ENCODE data around the gene APOBEC4.
A peak's percentile ranks its signal among the peaks of the same experiment; 100 is the strongest.

Gene APOBEC4

DNA sequence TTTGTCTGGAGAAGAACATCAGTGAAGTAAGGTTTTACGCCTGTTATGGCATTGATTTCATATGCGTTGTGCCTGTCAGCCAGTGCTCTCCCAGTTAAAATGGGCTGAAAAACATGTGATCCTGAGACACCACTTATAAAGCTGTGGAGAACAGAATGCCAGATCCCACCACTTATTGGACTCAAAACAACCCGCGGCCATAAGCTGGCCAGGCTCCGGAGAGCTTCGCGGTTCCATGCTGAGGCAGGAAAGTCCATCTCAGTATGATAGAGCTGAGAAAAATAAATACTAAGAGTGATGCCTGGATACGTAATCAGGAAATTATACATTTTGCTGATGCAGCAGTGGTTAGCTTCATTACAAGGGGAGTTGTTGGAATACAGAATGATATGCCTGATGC lies 5.1 kb downstream of the APOBEC4 start:
- no peak overlapping the region for H3K4me3 Mint-ChIP-seq
- H3K27ac Mint-ChIP-seq = no peak overlapping the region
- H3K27me3 Mint-ChIP-seq = no peaks in the 10 kb centered on the region
- H3K9me3 Mint-ChIP-seq = no peaks in the 10 kb centered on the region
- peaks cover 21% of the 10 kb centered on the region for H3K4me1 Mint-ChIP-seq
- no peaks in the 10 kb centered on the region for H3K36me3 Mint-ChIP-seq

DNA sequence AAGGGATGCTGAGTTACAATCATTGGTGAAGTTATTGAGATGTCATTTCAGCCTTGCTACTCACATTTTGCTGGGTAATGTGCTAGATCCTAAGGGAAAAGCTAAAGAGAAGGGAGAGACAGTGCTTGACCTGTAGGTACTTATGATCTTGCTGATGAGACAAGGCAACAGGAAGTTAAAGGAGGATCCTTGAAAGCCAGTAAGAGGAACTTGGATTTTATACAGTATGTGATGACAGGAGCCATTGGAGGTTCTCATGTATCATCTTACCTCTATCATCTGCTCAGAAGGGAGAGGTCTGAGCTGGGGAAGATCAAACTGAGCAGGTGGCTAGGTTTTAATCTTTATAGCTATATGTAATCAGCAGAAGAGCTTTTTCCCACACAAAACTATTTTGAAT lies 6.3 kb downstream of the APOBEC4 start:
- no peak overlapping the region for H3K27ac Mint-ChIP-seq
- no peaks in the 10 kb centered on the region for H3K9me3 Mint-ChIP-seq
- H3K4me1 Mint-ChIP-seq = peaks cover 8% of the 10 kb centered on the region

DNA sequence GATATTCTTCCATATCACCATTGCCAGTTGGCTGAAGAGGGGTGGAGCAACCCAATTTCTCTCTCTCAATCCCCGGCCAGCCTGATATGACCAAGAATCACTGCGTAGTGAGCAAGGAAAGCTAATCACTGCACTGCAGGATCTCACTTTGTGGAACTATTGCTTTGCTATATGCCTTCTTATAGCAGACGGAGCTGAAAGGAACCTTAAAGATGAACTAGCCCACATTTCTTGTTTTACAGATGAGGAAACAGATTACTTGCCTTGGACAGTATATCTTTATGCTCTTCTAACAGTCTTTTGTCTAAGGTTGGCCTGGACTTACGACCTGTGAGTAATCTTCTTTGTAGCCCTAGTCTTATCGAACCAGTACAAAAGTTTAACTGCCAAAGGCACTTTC lies 7.6 kb downstream of the APOBEC4 start:
- H3K36me3 Mint-ChIP-seq = no peaks in the 10 kb centered on the region
- no peaks in the 10 kb centered on the region for H3K9me3 Mint-ChIP-seq
- H3K4me3 Mint-ChIP-seq = no peak overlapping the region
- no peaks in the 10 kb centered on the region for H3K27me3 Mint-ChIP-seq
- no peak overlapping the region for H3K27ac Mint-ChIP-seq
- no peaks in the 10 kb centered on the region for H3K4me1 Mint-ChIP-seq

More for the DNA sequence above, 6.3 kb downstream of the APOBEC4 start:
- Mint-ChIP-seq H3K4me3 (no peak overlapping the region), H3K27me3 (no peaks in the 10 kb centered on the region), H3K36me3 (no peaks in the 10 kb centered on the region)

DNA sequence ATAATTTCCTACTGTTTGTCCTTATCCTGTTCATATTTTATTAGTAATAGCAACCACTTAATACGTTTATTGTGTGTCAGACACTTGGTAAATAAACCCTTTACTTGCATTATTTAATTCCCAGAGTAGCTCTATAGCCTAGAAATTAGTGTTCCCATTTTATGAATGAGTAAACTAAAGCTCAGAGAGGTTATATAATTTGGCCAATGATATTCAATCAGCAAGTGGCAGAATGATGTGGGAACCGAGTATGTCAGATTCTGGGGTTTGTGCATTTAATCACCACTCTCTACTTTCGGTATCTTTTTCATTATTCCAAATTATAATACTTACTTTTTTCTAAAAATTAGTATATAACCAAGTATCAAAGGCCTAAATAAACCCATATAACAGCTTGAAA lies 10.9 kb downstream of the APOBEC4 start:
- Mint-ChIP-seq H3K27ac (no peak overlapping the region), H3K4me3 (no peak overlapping the region), H3K9me3 (no peaks in the 10 kb centered on the region), H3K4me1 (peaks cover 2% of the 10 kb centered on the region), H3K36me3 (no peaks in the 10 kb centered on the region), H3K27me3 (no peaks in the 10 kb centered on the region)

DNA sequence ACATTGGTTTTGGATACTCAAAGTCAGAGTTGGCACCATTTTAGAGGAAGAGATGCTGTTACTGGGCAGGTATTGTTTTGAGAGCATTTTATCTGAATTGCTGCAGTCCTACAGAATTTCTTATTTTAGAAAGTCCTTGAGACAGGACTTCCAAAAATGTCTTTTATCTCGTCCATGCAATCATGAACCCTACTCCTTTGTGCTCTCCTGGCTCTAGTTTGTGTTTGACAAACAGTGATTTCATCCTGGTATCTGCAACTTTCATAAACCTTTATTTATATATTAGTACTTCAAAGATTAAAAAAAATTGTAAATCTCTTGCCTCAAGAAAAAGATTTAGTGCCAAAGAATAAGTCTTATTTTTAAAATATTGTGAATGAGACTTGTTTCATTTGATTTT lies 12.9 kb downstream of the APOBEC4 start:
- Mint-ChIP-seq H3K4me1 (peaks cover 15% of the 10 kb centered on the region), H3K4me3 (no peak overlapping the region), H3K9me3 (no peaks in the 10 kb centered on the region), H3K27me3 (no peaks in the 10 kb centered on the region), H3K36me3 (peaks cover 3% of the 10 kb centered on the region), H3K27ac (no peak overlapping the region)

DNA sequence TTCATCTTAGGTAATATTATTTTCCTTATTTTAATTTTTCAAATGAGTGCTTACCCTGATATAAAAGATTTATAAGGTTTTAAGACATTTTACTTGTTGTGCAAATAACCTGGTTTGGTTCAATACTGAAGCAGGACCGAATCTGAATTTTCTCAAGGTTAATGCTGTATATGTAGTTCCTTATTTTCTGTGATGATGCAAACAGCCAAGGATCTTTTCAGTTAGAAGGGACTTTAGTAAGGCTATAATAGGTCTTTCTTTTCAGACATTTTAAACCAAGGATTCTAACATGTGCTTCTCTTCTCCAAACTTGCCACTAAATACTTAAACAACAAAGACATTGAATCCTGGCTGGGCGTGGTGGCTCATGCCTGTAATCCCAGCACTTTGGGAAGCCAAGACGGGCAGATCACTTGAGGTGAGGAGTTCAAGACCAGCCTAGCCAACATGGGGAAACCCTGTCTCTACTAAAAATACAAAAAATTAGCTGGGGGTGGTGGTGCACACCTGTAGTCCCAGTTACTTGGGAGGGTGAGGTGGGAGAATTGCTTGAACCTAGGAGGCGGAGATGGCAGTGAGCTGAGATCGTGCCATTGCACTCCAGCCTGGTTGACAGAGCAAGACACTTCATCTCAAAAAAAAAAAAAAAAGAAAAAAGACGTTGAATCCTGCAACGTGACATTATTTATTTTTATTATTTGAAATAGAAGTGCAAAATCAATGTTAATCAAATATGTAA lies 14.3 kb downstream of the APOBEC4 start:
- Mint-ChIP-seq H3K27ac (no peak overlapping the region), H3K9me3 (no peaks in the 10 kb centered on the region), H3K27me3 (no peaks in the 10 kb centered on the region), H3K4me3 (no peak overlapping the region), H3K4me1 (peaks cover 16% of the 10 kb centered on the region), H3K36me3 (peaks cover 3% of the 10 kb centered on the region)

DNA sequence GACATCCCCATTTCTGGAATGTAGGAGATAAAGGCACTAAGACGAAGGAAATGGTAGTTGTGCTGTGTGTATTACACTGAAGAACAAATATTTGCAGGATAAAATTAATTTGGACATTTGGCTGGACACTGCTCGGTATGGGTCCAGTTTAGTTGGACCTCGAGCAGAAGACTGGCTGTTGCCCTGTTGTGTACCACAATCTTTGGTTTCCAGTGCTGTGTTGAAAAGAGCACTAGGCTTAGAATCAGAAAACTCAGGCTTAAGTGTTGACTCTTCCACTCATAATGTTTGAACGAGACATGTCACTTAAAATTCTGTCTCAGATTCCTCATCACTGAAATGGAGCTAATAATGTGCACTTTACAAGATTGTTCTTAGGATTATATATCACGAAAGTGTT lies 16.3 kb downstream of the APOBEC4 start:
- Mint-ChIP-seq H3K27ac (no peak overlapping the region), H3K27me3 (no peaks in the 10 kb centered on the region), H3K4me1 (peaks cover 33% of the 10 kb centered on the region), H3K4me3 (peak overlapping the region; percentile 100), H3K9me3 (no peaks in the 10 kb centered on the region), H3K36me3 (peaks cover 6% of the 10 kb centered on the region)

DNA sequence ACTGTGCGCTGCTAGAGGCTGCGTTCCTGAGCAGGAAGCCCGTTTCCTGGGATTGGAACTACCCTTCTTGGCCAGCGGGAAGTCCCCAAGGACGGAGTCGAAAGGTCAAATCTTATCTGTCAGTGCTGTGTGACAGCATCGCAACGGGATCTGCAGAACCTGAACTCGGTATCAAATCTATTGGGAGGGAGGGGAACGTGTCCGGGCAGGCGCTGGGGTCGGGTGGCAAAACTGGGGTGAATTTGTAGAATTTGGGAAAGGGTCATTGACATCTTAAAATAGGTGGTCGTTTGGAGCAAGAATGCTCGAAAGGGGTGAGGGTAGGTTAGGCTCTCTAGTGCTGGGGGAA lies 16.8 kb downstream of the APOBEC4 start:
- Mint-ChIP-seq H3K9me3 (no peaks in the 10 kb centered on the region), H3K4me1 (peaks cover 37% of the 10 kb centered on the region), H3K27ac (peak overlapping the region; percentile 99), H3K4me3 (peak overlapping the region; percentile 100), H3K27me3 (no peaks in the 10 kb centered on the region), H3K36me3 (peaks cover 6% of the 10 kb centered on the region)

DNA sequence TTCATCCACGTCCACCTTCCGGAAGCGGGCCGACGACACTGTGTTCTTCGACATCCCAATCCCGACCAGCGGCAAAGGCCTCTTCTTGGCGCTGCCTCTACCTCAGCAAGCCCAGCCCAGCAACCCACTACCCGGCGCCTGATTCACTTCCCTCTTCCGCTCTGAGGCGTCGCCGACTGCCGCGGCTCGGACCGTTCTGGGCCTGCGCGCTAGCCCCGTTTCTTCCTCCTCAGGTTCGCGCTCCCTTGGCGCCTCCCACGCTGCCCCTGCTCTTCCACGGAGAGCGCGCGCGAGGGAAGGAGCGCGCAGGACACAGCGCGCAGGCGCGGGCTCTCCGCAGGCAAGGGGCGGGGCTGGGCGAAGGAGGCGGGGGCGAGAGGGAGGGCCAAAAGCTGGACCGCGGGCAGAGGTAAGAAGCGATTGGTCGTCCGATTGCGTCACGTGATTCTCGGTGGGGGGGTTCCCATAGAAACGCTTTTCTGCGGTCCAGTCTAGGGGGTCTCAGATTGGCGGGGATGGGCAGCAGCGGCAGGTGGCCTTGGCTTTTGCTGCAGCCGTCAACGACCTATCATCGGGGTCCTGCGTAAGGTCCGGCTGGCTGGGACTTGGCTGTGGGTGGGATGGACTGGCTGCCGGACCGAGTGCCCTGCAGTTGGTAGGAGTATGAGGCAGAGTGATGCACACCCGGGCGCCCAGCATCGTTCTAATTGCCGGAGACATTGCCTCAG lies 17.3 kb downstream of the APOBEC4 start, which contains the start of gene ARPC5:
Gene ARPC5, minus strand, starts transcription at position 178 of the 728 bp plus-strand sequence. Its CDS starts 124 bp downstream, at position 54.
- Mint-ChIP-seq H3K36me3 (peaks cover 8% of the 10 kb centered on the region), H3K27ac (peak within 1 kb of the TSS; percentile 99), H3K4me3 (peak within 1 kb of the TSS; percentile 100), H3K9me3 (no peaks in the 10 kb centered on the region), H3K27me3 (no peaks in the 10 kb centered on the region), H3K4me1 (peaks cover 41% of the 10 kb centered on the region)

DNA sequence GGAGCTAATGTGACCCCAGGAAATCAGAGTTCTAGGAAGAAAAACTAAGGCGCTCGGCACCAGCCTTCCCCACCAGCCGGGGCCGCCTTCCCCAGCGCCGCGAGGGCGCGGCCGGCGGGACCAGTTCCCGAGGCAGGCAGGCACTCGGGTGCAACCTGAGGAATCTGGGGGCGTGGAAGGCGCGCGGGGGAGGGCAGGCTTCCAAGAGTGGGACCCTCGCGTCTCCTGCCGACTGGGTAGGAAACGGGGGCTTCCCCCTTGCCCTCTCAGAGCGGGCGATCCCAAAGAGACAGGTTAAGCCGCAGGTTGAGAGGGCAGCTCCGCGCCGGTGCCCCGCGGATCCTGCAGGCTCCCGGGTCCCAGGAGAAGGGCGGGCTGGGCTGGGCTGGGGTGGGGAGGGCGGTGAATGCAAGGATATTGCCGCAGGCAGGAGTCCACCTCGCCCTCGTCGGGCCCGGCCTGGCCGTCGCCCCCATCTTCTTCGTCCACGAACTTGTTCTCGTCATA lies 18.0 kb downstream of the APOBEC4 start:
- Mint-ChIP-seq H3K36me3 (peaks cover 12% of the 10 kb centered on the region), H3K4me1 (peaks cover 47% of the 10 kb centered on the region), H3K27ac (peak overlapping the region; percentile 99), H3K4me3 (peak overlapping the region; percentile 100), H3K27me3 (no peaks in the 10 kb centered on the region), H3K9me3 (no peaks in the 10 kb centered on the region)

DNA sequence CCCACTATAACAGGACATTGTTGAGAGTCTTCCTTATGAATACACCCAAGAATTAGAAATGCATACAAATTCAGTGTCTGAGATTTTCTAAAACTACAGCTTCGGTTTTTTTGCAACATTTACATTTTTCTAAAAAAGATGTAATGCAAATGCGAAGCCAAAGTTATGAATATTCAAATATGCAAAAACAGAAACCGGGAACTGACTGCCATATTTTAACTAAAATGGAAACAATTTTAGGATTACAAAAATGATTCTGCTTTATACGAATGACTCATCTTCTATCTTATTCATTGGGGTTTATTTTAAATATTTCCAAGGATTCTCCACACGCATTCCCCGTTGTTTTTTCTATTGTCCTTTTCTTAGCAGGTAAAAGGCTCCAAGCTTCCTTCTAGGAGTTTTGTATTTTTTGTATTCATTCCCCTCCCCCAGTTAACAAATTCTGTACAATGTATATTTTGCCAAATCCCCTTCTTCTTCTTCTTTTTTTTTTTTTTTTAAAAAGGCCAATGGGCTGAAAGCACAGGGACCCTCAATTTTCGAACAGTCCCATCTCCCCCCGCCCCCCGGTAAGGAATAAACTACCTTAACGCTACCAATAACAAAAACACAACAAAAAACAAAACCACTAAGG lies 18.6 kb downstream of the APOBEC4 start:
- Mint-ChIP-seq H3K4me1 (peaks cover 53% of the 10 kb centered on the region), H3K27ac (peak overlapping the region; percentile 96)

DNA sequence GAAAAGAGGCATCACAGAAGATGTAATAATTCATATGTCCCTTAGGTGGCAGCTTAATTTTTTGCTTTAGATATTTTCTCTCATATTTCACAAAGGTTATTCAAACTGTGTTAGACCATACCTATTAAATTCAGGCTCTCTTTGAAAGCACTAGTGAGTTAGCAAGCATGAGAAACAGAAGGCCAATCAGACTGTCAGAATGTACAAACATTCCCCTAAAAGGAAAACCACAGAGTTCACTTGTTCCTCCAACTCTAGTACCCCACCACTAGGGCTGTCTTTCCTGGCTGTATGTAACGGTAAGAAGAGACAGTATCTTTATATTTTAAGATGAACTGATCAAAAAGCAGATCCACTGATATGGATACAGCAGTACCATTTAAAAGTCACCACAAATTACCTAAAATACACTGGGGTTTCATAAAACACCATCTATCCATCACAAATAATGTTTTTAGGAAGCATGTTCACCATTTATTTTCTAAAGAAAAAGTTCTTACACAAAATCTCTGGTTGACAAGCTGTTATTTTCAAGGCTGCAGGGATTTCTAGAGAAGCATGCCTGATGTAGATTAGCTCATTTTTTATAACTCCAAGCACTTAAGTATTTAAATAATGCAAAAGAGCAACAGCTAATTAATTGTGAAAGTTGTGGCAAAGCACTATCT lies 19.3 kb downstream of the APOBEC4 start:
- Mint-ChIP-seq H3K36me3 (peaks cover 14% of the 10 kb centered on the region), H3K27ac (peak overlapping the region; percentile 96), H3K4me3 (peak overlapping the region; percentile 100), H3K27me3 (no peaks in the 10 kb centered on the region), H3K4me1 (peaks cover 60% of the 10 kb centered on the region), H3K9me3 (no peaks in the 10 kb centered on the region)

More for the DNA sequence above, 18.6 kb downstream of the APOBEC4 start:
- peaks cover 14% of the 10 kb centered on the region for H3K36me3 Mint-ChIP-seq
- H3K27me3 Mint-ChIP-seq = no peaks in the 10 kb centered on the region
- H3K9me3 Mint-ChIP-seq = no peaks in the 10 kb centered on the region
- H3K4me3 Mint-ChIP-seq = peak overlapping the region; percentile 100

DNA sequence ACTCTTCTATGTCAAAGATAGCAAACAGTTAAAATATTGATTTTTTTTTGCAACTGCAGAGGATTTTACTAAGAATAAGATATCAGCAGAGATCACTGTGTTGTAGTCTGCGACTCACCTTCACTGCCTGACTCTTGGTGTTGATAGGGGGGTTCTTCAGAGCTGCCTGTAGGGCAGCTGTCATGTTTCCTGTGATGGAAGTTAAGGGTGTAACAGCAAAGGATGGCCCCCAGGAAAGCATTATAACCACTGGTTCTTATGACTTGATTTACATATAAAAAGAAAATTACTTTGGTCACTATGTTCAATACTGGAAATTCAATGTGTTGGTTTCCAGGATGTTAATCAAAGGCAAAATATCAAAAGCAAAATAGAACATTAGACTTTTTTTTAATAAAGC lies 20.2 kb downstream of the APOBEC4 start:
- peak overlapping the region; percentile 52 for H3K27ac Mint-ChIP-seq
- peaks cover 68% of the 10 kb centered on the region for H3K4me1 Mint-ChIP-seq
- H3K27me3 Mint-ChIP-seq = no peaks in the 10 kb centered on the region
- H3K9me3 Mint-ChIP-seq = no peaks in the 10 kb centered on the region
- peaks cover 19% of the 10 kb centered on the region for H3K36me3 Mint-ChIP-seq
- peak overlapping the region; percentile 100 for H3K4me3 Mint-ChIP-seq

DNA sequence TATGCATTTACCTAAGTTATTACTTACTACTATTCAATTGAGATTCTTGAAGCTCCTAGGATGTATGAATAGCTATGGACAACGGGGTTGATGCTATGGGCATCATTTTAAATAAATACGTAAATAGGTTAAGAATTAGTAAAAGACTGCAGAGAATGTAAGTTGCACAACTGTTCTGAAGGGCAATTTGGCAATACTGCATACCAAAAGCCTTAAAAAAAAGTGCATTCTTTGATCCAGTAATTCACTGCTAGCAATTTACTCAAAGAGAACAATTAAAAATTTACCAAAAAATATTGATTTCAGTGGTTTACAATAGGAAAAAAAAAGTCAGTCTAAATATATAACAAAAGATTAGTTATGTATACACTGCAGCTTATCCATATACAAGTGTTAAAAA lies 21.0 kb downstream of the APOBEC4 start:
- peaks cover 66% of the 10 kb centered on the region for H3K4me1 Mint-ChIP-seq
- H3K9me3 Mint-ChIP-seq = no peaks in the 10 kb centered on the region
- no peak overlapping the region for H3K27ac Mint-ChIP-seq
- peak overlapping the region; percentile 66 for H3K4me3 Mint-ChIP-seq
- H3K27me3 Mint-ChIP-seq = no peaks in the 10 kb centered on the region
- peaks cover 19% of the 10 kb centered on the region for H3K36me3 Mint-ChIP-seq

DNA sequence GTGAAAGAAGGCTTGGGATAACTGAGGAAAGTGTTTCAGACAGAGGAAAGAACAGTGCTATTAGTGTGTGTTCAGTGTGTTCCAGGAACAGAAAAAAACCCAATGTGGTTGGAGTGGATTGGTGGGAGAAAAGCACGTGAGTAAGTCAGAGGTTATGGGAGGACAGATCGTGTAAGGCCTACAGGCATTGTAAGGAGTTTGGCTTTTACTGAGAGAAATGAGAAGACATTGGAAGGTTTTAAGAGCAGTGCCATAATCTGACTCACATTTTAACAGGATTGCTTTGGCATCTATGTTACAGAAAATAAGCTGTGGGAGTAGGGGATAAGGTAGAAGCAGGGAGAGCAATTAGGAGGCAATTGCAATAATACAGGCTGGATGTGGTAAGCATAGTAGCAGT lies 22.4 kb downstream of the APOBEC4 start:
- H3K4me1 Mint-ChIP-seq = peaks cover 60% of the 10 kb centered on the region
- H3K9me3 Mint-ChIP-seq = no peaks in the 10 kb centered on the region
- peaks cover 19% of the 10 kb centered on the region for H3K36me3 Mint-ChIP-seq
- peak overlapping the region; percentile 48 for H3K4me3 Mint-ChIP-seq
- peak overlapping the region; percentile 78 for H3K27ac Mint-ChIP-seq
- no peaks in the 10 kb centered on the region for H3K27me3 Mint-ChIP-seq

All from activated naive CD4-positive, alpha-beta T cell treated with anti-CD3 and anti-CD28 coated beads, Interleukin-2, amount 50 U/mL, for 24 hours (primary cell).